HCT116 (cell line): ENCODE data around the gene BAZ1B. TPM values are rescaled to one million over a fixed set of nuclear protein-coding genes. Genes with fewer than 3 reads are reported as not detected.

Source experiments
- ATAC-seq: fragments of 200-7000 bp; cut with Tn5 transposase; 2 replicates; pipeline ENCODE4 v1.9.1; 2020; ENCODE audit warnings: mild to moderate bottlenecking, moderate library complexity
- BruUV-seq: library from RNA; stranded (reverse); fragments of 400-500 nt; replicated peaks from 2 replicates; lab custom pipeline; 2021; lab: Mats Ljungman, UMichigan
- CTCF ChIA-PET: fragments of 300-600 bp; sonication (Branson Sonifier 250); formaldehyde crosslinking; loops from one replicate; lab custom pipeline; 2021; ENCODE audit warnings: antibody characterized with exemption; lab: Charles Lee
- POLR2A ChIA-PET: fragments of 300-600, 350-600 bp; sonication (Branson Sonifier 250); formaldehyde crosslinking; loops from one replicate; lab custom pipeline; 2021; ENCODE audit warnings: antibody characterized with exemption; lab: Charles Lee
- RAD21 ChIA-PET, 2 experiments: fragments of 300-600 bp; sonication (Branson Sonifier 250); formaldehyde crosslinking; loops; one replicate each; lab custom pipeline; 2023; ENCODE audit warnings: low total read pairs in 2 of 2; ENCODE audit not compliant: uncharacterized antibody in 2 of 2, unreplicated experiment in 2 of 2, low non-redundant PET in 1 of 2; lab: Charles Lee
- DNase-seq: peaks from one replicate; pipeline ENCODE4 v3.0.0-alpha.2; 2010; ENCODE audit warnings: low read depth, low spot score
- H2AFZ ChIP-seq: fragments of 200-600 bp; shearing (Covaris generic), sonication (generic); 2 replicates; pipeline ENCODE4 v1.6.1; 2017; ENCODE audit warnings: low read depth, mixed run types, mixed read lengths, antibody characterized with exemption, low read length; ENCODE audit not compliant: poor library complexity, severe bottlenecking
- H3K27ac ChIP-seq: 2 replicates; pipeline ENCODE4 v1.5.1; 2012; ENCODE audit warnings: low read depth, low read length
- H3K27me3 ChIP-seq: fragments of 200-600 bp; sonication (generic); 2 replicates; pipeline ENCODE4 v1.6.1; 2016; ENCODE audit warnings: mixed run types, low read length, mixed read lengths; ENCODE audit not compliant: insufficient read depth
- H3K36me3 ChIP-seq, 2 experiments: fragments of 200-500 bp in 1 of 2; fragments of 200-600 bp in 1 of 2; sonication (Bioruptor generic) in 1 of 2; sonication (generic) in 1 of 2; 2 replicates each; pipeline versions ENCODE4 v1.5.1 to v1.6.1; 2014 to 2016; ENCODE audit warnings: low read length in 2 of 2, inconsistent platforms in 1 of 2, mixed read lengths in 1 of 2, mixed run types in 1 of 2; ENCODE audit not compliant: insufficient read depth in 2 of 2, control insufficient read depth in 1 of 2
- H3K4me1 ChIP-seq, 2 experiments: fragments of 200-600 bp in 1 of 2; sonication (generic) in 1 of 2; 2 replicates each; pipeline versions ENCODE4 v1.5.1 to v1.6.1; 2012 to 2017; ENCODE audit warnings: low read length in 2 of 2, inconsistent platforms in 1 of 2, mild to moderate bottlenecking in 1 of 2, mixed read lengths in 1 of 2, mixed run types in 1 of 2, moderate library complexity in 1 of 2; ENCODE audit not compliant: insufficient read depth in 2 of 2, control insufficient read depth in 1 of 2
- H3K4me2 ChIP-seq: fragments of 200-600 bp; sonication (generic); 2 replicates; pipeline ENCODE4 v1.6.1; 2017; ENCODE audit warnings: mixed run types, low read length, mixed read lengths
- H3K4me3 ChIP-seq, 2 experiments: fragments of 200-600 bp in 1 of 2; sonication (generic) in 1 of 2; replicated peaks in 1 of 2; 2 replicates each; pipeline ENCODE4 v1.5.1; 2011 to 2016; ENCODE audit warnings: low read length in 2 of 2, control low read depth in 1 of 2, low read depth in 1 of 2, mild to moderate bottlenecking in 1 of 2, mixed read lengths in 1 of 2, mixed run types in 1 of 2
- H3K79me2 ChIP-seq: fragments of 200-600 bp; sonication (generic); 2 replicates; pipeline ENCODE4 v1.6.1; 2017; ENCODE audit warnings: mild to moderate bottlenecking, mixed run types, low read length, moderate library complexity, mixed read lengths; ENCODE audit not compliant: insufficient read depth
- H3K9ac ChIP-seq: fragments of 200-600 bp; sonication (generic); 2 replicates; pipeline ENCODE4 v1.6.1; 2016; ENCODE audit warnings: low read length, mixed read lengths
- H3K9me2 ChIP-seq: fragments of 200-600 bp; sonication (generic), shearing (Covaris generic); 2 replicates; pipeline ENCODE4 v1.6.1; 2017; ENCODE audit warnings: mixed run types, mild to moderate bottlenecking, moderate library complexity; ENCODE audit not compliant: insufficient read depth
- H3K9me3 ChIP-seq, 2 experiments: fragments of 200-500 bp in 1 of 2; fragments of 200-600 bp in 1 of 2; sonication (Bioruptor generic) in 1 of 2; sonication (generic) in 1 of 2; 2 replicates each; pipeline ENCODE4 v1.6.1; 2014 to 2017; ENCODE audit warnings: low read length in 2 of 2, mixed read lengths in 2 of 2, inconsistent platforms in 1 of 2, low read depth in 1 of 2, mild to moderate bottlenecking in 1 of 2, mixed run types in 1 of 2, moderate library complexity in 1 of 2; ENCODE audit not compliant: control insufficient read depth in 1 of 2, insufficient read depth in 1 of 2
- H4K20me1 ChIP-seq: fragments of 200-600 bp; sonication (generic), shearing (Covaris generic); 2 replicates; pipeline ENCODE4 v1.6.1; 2017; ENCODE audit warnings: mixed run types, mild to moderate bottlenecking, moderate library complexity; ENCODE audit not compliant: insufficient read depth
- ELF1 ChIP-seq: IDR thresholded peaks from 2 replicates; pipeline ENCODE4 v1.6.1; 2012; ENCODE audit warnings: low read depth, borderline replicate concordance
- EZH2phosphoT487 ChIP-seq: fragments of 200-600 bp; IDR thresholded peaks from 2 replicates; pipeline ENCODE4 v1.6.1; 2018; ENCODE audit warnings: antibody characterized with exemption, borderline replicate concordance
- FOSL1 ChIP-seq: IDR thresholded peaks from 2 replicates; pipeline ENCODE4 v1.6.1; 2012; ENCODE audit warnings: low read depth
- SIN3A ChIP-seq: IDR thresholded peaks from 2 replicates; pipeline ENCODE4 v1.6.1; 2012; ENCODE audit warnings: low read depth
- YY1 ChIP-seq: IDR thresholded peaks from 2 replicates; pipeline ENCODE4 v1.6.1; 2011; ENCODE audit warnings: low read length, low read depth, moderate library complexity, mild to moderate bottlenecking; ENCODE audit not compliant: insufficient replicate concordance; ENCODE audit errors: extremely low read depth
- intact Hi-C: fragments of 100-400 bp; cut with micrococcal nuclease; formaldehyde crosslinking; loops from 2 replicates; pipeline ENCODE4 v1.10.0; 2022
- total RNA-seq: library from RNA; stranded (reverse); gene quantifications from one replicate; pipeline ENCODE4 v1.2.1, GENCODE V29; 2021; ENCODE audit not compliant: unreplicated experiment
- TF ChIP-seq, protein P1 (sequence below), 3 experiments: fragments of 200-600 bp in 1 of 3; sonication (generic) in 1 of 3; IDR thresholded peaks in 2 of 3; conservative IDR thresholded peaks in 1 of 3; 2 replicates each; pipeline ENCODE4 v1.5.1; 2012 to 2017; ENCODE audit warnings: low read depth in 2 of 3, low read length in 2 of 3, antibody characterized with exemption in 1 of 3, borderline replicate concordance in 1 of 3, control low read depth in 1 of 3, mild to moderate bottlenecking in 1 of 3, mixed read lengths in 1 of 3, mixed run types in 1 of 3, moderate library complexity in 1 of 3; ENCODE audit not compliant: insufficient read depth in 1 of 3

The BAZ1B gene
- total RNA-seq, 1 experiment from 2014 or later = 81.1 TPM

DNA sequence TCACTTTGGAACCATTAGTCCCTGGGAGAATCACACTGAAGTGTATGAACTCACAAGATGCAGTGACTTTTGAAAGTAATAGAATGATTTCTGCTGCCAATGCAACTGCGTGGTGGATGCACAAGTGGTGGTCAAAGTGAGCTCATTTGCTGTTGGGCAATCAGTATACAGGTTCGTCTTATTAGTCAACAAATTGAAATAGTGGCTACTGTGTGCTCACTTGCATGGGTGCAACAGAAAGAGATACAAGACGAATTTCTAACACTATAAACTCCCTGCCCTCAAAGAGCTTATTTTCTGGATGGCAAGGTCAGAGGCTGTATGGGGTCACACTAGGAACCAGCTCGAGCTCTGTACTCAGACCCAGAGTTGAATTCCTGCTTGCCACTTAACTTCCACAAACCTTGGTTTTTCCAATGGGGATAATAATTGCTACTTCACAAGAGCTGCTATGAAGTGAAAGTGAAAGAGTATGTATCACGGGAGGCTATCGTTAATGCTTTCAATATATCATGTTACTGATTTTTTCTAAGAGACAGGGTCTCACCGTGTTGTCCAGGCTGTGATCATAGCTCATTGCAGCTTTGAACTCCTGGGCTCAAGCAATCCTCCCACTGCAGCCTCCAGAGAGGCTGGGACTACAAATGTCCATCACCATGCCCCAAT lies 43.7 kb upstream of the BAZ1B start:
- ChIA-PET CTCF (no interaction called here), RAD21 (interaction anchor here in 1 of 2 experiments (0.7 kb wide), 1 partner anchor 12 kb away, joined by 3 read pairs; the partner anchor contains the start of gene TBL2), POLR2A (interaction anchor here (0.9 to 4.3 kb wide), 2 partner anchors 9 to 12 kb away, joined by 3 to 18 read pairs; partner anchors contain the start of gene TBL2)
- Histone ChIP-seq H3K4me2 (no peak overlapping the region), H3K79me2 (no peaks in the 10 kb centered on the region), H3K9ac (no peak overlapping the region), H3K27ac (no peak overlapping the region), H3K9me2 (no peaks in the 10 kb centered on the region), H3K36me3 (peaks cover 13 to 17% of the 10 kb centered on the region in 2 experiments; a peak in 2 of 4 replicates), H3K4me3 (no peak overlapping the region), H3K27me3 (no peaks in the 10 kb centered on the region), H4K20me1 (no peaks in the 10 kb centered on the region), H3K9me3 (no peaks in the 10 kb centered on the region), H2AFZ (no peak overlapping the region), H3K4me1 (peaks cover 6 to 12% of the 10 kb centered on the region in 2 experiments)
- no peak for ATAC-seq
- BruUV-seq = no TSS peak
- DNase-seq = no peak
- intact Hi-C loops = no loop called here
- TF ChIP-seq SIN3A (no peak), YY1 (no peak), ELF1 (no peak), FOSL1 (no peak), EZH2phosphoT487 (no peak)
- TF ChIP-seq, protein P1, sequence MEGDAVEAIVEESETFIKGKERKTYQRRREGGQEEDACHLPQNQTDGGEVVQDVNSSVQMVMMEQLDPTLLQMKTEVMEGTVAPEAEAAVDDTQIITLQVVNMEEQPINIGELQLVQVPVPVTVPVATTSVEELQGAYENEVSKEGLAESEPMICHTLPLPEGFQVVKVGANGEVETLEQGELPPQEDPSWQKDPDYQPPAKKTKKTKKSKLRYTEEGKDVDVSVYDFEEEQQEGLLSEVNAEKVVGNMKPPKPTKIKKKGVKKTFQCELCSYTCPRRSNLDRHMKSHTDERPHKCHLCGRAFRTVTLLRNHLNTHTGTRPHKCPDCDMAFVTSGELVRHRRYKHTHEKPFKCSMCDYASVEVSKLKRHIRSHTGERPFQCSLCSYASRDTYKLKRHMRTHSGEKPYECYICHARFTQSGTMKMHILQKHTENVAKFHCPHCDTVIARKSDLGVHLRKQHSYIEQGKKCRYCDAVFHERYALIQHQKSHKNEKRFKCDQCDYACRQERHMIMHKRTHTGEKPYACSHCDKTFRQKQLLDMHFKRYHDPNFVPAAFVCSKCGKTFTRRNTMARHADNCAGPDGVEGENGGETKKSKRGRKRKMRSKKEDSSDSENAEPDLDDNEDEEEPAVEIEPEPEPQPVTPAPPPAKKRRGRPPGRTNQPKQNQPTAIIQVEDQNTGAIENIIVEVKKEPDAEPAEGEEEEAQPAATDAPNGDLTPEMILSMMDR (IDR thresholded peaks at IDR 0.05 in 2 of 3, conservative IDR thresholded peaks at IDR 0.05 in 1 of 3; ENCODE audit: borderline replicate concordance in 1 of 3, insufficient read depth in 1 of 3, low read depth in 2 of 3, low read length in 2 of 3) = no peak
